ENCODE data around the gene GRIK2.

Gene GRIK2

DNA sequence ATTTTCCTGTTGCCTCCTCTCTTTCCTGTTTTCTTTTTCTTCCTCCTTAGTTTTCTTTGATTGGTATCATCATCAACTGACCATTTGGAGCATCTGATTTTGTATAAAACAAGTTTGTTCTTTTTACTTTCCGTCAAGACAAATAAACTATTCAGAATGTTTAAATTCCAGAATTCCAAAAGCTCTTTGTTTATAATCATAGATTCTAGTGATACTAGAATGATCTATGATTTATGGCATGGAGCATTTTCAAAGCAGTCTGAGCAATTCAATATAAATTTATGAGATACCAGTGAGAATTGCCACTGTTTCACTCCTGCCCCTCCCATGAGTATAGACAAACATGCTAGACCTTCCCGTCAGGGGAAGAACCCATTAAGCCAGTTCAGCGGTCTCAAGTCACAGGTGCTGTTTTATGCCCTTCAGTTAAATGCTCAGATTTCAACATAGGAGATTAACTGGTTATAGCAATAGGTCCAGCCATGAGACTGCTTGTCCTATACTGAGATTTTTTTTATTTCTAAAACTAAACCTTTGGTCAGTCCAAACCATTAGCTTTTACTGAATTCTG is 60.7 kb downstream of the GRIK2 start:
- no peak for DNase-seq (ENCODE audit: low read depth)

DNA sequence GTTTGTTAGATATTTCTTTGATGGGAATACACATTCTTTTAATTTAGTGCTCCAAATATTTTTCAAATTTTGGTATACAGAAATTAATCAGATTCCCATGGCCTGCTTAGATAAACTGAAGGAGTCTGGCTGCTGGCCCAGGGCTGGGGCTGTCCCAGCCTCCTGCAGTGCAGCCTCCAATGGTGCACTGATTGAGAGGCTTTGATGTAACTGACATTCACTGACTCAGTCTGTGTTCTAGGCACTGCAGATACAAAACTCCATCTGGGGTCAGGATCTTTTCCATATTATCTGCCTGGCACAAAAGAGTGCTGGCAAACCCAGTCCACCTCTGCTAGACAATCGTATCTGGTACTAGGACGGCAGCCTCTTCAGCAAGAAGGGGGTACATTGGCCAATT is 64.8 kb downstream of the GRIK2 start:
- DNase-seq (ENCODE audit: low read depth): no peak

DNA sequence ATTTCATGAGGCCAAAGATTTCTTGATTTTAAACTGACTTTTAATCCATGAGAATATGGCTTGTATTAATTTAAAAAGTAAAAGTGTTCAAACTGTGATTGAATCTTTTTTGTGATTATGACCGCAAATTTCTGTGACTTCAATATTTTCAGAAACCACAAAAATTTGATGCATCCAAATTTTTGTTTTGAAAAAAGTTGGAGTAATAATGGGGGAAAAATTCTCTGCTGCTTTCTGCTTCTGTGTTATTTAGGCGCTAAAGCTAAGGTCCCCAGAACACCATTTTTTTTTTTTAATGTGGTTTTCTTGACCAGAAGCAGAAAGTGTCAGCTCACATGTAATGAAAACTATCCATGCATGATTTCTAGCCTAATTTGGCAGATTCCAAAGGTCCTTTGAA is 65.3 kb downstream of the GRIK2 start:
- DNase-seq (ENCODE audit: low read depth): no peak

DNA sequence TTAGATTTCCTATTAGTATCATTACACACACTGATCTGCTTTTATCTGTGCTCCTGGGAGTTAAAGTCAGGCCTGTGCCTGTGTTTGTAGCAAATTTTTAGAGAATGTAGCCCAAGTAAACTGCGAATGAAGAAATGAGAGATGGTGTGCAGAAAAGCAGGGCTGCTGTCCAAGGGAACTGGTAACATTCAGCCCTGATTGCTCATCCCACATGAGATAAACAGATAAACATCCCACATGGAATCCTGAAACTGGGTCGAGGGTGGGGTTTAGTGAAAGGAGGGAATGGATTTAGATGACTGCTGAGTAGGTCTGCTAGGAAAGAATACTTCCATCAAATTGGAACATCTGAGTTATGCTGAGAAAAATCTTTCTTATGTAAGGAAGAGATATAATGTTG is 69.1 kb downstream of the GRIK2 start:
- no peak for DNase-seq (ENCODE audit: low read depth)

DNA sequence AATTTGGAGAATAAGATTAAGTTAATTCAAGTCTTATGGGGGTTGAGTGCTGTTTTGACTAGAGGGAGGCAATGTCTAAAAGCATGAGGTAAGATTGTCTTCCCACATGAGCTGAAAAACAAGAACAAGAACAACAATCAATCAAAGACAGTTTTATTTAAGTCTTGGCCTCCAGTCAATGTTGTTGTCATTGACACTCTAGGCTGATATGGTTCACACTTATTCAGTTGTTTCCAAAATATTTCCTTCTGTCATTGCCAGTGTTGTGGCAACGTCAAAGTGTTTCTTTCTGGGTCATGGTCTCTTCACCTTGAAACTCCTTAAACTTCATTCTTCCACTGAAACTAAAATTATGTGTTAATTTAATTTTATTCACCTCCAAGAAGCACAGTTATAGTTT is 72.4 kb downstream of the GRIK2 start:
- DNase-seq (ENCODE audit: low read depth): no peak

DNA sequence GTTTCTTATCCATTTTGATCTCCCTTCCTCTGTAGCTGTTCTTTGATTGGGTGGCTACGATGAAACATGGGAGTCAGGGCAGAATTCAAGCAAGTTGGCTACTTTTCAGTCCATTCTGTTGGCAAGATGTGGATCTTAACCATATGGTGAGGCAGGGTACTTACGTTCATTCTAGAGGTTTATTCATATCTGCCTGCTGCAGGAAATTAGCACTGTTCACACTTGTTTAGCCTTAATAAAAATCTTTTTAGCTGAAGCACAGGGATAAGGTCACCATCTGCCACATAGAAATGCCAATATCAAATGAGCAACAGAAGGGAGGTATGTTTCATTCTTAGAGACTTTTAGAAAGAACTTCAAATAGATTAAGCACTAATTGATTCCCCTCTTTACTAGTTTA is 83.9 kb downstream of the GRIK2 start:
- no peak for DNase-seq (ENCODE audit: low read depth)

DNA sequence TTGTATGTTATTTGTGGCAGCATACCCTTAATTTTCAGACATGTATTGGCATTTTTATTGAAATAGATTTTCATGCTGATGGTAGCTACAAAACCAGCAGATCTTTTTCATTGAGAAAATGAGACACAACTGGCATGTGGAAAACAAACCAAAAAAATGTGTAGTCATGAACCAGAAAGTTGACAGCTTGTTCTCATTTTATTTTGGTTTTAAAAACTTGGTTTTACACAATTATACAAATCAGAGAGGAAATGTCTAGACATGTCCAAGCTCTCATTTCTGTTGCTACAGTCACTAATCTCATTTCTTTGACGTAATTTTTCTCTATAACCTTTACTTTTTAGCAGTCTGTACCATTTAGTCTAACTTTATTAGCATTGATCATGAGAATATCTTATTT is 85.4 kb downstream of the GRIK2 start:
- no peak for DNase-seq (ENCODE audit: low read depth)

DNA sequence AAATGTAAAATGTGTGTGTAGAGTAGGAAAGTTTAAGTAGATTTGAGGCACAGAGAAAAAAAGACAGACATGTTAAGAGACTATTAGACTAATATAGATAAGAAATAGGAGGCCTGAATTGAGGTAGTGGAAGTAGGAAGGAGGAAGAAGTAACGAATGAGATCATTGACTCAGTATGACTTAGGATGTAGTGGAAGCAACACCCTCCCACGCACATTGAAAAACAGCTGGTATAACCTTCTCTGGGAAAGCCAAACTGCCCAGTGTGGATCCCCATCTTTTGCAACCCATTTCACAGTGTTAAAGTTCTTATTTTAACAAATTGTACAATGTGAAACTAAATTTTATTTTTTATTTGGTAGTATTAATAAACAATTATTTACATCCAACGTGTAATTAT is 89.1 kb downstream of the GRIK2 start:
- no peak for DNase-seq (ENCODE audit: low read depth)

DNA sequence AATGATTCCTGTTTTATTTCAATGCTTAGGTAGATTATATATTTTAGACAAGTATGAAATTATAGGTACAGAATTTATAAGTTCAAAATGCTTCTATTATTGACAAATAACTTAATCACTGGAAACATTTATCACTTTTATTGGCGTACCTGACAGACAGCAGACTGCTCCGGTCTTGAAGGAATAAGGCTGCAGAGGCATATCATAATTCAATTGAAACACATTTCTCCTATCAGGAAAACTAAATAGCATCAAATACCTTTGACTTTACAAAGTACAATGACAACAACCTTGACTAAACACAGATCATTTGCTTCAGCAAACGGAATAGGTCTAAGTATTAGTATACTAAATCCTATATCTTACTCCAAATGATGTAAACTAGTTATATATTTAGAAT is 91.3 kb downstream of the GRIK2 start:
- no peak for DNase-seq (ENCODE audit: low read depth)

DNA sequence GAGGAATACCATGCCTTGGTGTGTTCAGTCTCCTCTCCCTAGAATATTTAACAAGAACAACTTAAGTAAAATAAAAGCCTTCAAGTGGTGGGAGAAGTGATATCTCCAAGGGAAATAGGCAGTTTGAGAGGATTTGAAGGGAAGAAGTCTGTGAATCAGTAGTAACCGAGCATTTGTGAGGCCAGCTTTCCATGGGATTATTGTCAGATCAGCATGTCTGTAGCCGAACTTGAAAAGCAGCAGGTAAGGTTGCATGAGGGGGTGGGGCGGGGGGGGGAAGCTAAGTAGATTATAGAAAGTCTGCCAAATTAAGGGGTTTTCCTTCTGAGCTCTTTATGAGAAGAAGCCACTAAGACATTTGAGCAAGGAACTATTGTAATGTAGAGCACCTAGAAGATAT is 92.6 kb downstream of the GRIK2 start:
- no peak for DNase-seq (ENCODE audit: low read depth)

DNA sequence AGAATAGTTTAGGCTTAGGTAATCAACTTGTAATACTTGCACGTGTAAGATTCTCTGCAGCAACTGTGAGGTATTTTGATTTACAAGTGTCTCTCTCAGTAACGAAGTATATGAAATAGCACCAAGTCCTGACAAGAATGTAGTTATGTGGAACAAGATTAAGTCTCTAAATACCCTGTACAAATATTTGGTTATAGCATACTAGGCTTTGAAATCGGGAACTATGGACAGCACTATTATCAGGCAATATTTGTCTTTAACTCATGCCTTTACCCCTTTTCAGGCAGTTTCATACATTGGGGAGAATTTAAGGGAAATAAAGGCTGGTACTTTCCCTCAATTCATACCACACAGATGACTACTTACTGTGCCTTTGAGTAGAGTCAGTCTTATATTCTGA is 93.2 kb downstream of the GRIK2 start:
- no peak for DNase-seq (ENCODE audit: low read depth)

DNA sequence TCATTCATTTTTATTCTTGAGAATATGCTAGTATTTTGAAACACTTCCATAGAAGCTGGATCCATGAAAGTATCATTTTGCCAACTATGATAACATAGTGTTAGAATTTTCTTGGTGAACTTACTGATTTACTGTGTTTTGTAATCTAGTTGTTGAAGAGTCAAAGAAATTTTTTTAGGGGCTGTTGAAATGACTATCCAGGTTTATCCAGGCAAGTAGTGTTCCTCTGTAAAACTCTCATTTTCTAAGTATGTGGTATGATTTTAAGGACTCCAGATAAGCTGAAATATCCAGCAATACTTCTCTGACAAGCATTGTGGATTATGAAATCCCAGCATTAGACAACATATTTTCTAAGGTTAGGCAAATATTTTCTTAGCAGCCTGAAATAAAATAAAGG is 95.9 kb downstream of the GRIK2 start:
- DNase-seq (ENCODE audit: low read depth): no peak

DNA sequence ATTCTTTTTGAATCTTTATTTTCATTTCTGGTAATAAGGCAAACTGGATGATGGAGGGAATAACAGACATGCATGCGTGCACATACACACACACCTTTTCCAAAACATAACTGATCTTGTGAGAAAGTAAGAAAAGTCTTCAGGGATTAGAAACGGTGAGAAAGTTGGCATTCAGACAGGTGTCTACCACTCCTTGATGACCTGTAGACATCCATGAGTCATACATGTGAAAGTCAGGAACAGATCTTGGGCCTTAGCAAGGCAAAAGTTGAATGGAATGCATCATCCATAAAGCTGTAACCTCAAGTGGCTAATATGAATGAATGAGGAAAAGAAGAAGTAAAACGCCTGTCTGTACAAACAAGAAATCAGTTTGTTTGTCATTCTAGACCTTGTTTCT is 97.3 kb downstream of the GRIK2 start:
- DNase-seq (ENCODE audit: low read depth): no peak

DNA sequence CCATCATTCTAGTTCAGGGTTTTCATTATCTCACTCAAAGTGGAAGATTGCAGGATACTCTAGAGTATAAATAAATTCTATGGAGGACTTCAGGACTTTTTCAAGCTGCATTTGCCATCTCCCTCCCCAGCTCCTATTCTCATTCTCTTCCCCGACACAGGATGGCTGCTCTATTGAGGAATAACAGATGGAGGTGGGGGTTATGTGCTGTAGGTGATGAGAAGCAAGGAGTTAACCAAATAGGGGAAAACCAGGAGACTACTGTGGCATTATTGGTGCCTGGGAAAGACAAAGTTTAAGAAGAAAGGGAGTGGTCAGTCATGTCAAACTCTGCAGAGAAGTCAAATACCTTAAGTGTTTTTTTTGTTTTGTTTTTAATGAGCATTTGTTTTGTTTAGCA is 109.3 kb downstream of the GRIK2 start:
- no peak for DNase-seq (ENCODE audit: low read depth)

DNA sequence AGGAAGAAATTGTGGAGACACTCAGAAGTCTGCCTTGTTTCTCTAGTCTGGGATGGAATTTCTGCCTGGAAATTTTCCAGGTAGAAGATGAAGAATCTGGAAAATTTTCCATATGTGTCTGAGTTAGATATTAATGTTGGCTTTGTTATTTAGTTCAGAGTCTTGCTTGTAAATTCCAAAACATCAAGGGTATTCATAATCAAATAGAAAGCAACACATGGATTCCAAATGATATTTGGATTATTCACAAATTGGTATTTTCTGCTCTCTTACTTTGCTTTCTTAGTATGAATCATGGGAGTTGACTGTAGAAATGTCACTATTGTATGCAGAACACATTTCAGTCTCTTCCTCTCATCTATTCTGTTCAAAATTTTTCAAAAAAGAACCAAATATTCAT is 116.0 kb downstream of the GRIK2 start:
- DNase-seq (ENCODE audit: low read depth): no peak

DNA sequence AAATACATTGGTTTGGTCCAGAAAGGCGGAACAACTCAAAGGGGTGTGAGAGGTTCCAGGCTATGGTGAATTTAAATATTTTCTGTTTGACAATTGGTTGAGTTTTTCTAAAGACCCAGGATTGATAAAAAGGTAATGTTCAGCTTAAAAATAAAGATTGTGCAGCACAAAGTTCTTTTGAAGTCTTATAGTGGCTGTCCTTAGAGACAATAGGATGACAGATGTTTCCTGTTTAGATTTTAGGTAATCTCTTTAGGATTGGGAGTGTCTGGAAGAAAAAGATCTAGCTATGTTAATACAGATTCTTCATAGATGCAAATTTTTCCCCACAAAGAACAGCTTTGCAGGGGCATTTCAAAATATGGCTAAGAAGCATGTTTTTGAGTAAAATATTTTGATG is 119.7 kb downstream of the GRIK2 start:
- DNase-seq (ENCODE audit: low read depth): no peak

DNA sequence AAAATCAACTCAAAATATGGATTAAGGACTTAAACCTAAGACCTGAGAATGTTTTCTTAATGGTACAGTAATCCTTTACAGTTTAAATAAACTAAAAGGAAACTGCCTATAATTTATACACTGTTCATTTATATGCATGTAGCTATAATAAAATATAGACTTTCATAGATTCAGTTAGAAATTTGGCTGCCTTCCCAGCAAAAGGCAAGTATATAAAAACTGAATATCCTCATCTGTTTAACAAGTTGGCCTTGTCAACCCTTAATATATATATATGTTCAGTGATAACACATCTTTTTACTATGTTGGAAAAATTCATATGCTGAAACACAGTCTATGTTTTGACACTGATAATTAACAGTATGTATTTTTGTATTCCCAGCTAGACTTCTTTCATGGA is 123.1 kb downstream of the GRIK2 start:
- no peak for DNase-seq (ENCODE audit: low read depth)

DNA sequence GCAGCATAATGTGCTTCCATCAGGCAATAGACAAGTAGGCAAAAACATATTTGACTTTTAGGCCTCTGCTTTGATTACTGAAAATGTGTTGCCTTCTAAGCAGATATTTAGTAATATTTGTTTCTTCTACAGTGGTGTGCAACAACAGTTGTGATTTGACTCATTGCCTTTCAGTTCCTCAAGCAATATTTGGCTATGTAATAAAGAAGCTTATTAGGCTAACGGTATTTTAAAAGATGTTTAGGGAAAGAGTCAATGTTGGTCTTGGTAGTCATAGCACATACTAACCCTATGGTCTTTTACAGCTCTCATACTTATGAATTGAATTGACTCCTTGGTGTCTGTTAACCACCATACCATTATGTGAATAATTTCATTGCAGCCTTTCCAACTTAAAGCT is 124.1 kb downstream of the GRIK2 start:
- DNase-seq (ENCODE audit: low read depth): no peak

DNA sequence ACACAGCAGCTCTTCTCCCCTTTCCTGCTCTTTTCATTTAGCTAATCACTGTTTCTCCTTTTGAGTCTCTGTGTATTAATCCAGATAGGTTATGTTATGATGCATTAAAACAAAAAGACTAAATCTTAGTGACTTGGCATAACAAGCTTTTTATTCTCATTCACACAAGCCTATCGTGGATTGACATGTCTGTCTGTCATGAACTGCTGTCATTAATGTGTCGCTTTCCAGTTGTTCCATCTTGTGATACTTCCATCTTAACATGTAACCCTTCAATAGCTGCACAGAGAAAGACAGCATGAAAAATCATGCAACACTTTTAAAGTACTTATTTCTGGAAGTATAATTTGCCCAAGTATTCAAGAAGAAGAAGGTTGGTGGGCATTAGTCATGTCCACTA is 128.7 kb downstream of the GRIK2 start:
- no peak for DNase-seq (ENCODE audit: low read depth)

DNA sequence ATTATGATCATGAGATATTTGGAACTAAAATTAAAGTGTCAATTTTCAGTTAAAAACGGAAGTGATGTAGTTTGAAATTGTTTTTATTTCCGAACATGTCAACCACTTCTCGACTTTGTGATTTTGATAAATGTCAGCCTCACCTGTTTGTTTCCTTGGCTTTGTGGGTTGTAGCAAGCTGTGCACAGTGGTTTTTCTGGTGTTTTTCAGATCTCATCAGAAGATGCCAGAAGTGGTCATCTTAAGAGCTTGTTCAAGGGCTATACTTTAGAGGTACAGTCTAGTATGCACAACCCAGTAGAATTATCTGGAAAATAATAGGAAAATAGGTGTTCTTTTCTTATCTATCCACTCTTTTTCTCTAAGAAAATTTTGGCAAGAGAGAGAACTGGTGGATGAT is 134.0 kb downstream of the GRIK2 start:
- no peak for DNase-seq (ENCODE audit: low read depth)

DNA sequence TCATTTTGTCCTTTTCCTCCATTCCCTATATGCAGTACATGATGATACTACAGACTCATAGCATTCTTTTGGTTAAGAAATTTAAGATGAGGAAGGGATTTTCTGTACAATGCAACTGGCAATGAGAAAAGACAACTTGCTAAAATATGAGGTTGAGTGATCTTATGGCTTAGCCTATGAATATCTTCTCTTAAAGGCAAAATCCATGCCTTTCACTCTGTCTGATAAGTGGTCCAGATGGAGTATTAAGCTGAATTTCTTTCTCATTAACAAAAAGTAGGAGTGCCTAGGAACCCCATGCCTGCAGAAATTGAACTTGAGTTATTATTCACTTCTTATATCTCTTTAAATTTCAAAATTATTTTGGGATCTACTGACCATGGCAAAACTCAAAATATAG is 135.3 kb downstream of the GRIK2 start:
- DNase-seq (ENCODE audit: low read depth): no peak

DNA sequence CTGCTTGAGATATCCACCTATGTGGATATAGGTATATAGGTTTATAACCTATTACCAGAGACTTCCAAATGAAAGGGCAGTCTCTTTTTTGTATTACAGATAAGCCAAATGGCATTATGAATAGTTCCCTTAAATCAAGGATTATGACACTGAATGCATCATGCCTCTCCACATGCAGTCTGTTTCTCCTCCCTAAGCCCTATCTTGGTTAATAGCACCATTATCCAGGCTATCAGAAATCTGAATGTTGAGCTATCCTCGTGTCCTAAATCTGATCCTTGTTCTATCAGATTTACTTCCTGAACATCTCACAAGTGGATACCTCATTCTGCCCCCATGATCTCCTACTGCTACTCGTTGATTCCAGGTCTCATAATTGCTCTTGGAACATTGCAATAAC is 138.0 kb downstream of the GRIK2 start:
- no peak for DNase-seq (ENCODE audit: low read depth)

DNA sequence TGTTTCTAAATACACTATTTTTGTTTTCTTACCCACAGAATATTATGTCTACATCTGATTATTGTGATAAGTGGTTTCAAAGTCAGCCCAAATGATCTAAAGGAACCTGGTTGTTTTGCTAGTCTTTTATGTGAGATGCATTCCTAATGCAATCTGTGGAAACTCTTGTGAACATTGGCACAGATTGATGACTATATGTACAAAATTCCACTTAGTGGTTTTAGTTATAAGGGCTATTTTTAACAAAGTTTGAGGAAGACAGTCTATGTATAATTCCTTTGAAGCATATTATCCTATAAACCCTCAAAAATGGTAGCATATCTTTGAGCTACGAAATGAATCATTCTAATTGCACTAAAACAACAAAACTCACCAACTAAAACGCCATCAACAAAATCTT is 140.9 kb downstream of the GRIK2 start:
- DNase-seq (ENCODE audit: low read depth): no peak

DNA sequence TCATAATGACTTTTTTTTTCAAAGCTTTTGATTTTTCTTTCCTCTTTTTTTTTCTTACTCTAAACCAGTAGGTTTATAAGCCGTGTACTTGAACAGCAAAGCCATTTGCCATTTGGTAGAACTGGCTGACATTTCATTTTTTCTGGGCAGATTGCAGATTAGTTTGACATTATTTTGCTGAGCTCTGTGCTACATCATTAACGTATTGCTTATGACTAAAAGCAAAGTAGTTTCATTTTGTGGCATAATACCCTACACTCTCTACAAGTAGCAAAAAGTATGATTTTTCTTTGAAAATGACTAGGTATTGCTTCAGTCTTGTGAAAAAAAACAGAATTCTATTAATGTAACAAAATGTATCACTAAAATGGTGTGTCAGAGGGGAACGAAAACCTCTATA is 141.3 kb downstream of the GRIK2 start:
- DNase-seq (ENCODE audit: low read depth): no peak

DNA sequence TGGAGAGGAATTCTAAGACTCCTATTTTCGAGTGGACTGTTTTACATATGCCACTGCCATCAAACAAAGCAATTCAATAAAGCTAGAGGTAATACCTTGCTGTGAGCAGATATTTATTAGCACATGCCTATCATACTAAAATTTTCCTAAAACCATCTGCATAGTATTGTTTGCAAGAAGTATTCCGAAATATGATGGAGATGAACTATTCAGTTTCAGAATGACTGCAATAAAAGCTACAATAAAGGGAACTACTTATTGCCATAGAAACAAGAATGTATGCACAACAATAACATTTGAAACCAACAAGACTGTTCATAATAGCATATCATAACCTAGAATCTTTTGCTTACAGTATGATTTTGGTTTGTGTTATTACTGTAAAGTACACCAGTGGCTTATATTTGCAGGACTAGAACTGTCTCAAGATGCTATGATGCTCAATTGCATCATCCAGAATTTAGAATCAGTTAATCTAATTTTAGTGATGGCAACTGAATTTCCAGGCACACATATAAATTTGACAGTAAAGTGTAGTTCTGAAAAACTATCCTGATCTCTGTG is 144.3 kb downstream of the GRIK2 start:
- DNase-seq (ENCODE audit: low read depth): no peak

Data from stromal cell of bone marrow (primary cell).